OCI-LY7 (cell line): ENCODE data around the gene VWA5B2.

Experiments used
- CTCF ChIP-seq: fragments of 200-600 bp; sonication (generic); conservative IDR thresholded peaks from 2 replicates; pipeline ENCODE4 v1.5.1; 2014; ENCODE audit warnings: mild to moderate bottlenecking, antibody characterized with exemption, low read length, moderate library complexity, mixed read lengths
- EZH2phosphoT487 ChIP-seq: fragments of 200-600 bp; sonication (generic); IDR thresholded peaks from 2 replicates; pipeline ENCODE4 v1.6.1; 2018; ENCODE audit warnings: low read depth, borderline replicate concordance, mild to moderate bottlenecking, mixed run types, antibody characterized with exemption, low read length, moderate library complexity, mixed read lengths

GRCh38 chr3:184236033-184236410, 6.6 kb downstream of the VWA5B2 start:
- TF ChIP-seq CTCF (no peak), EZH2phosphoT487 (no peak)
